GM12874 (cell line): ENCODE measurements around the gene MYO10.

Source experiments
- CTCF ChIP-seq: IDR thresholded peaks from 2 replicates; pipeline ENCODE4 v1.5.1; 2011; ENCODE audit warnings: low read depth, mild to moderate bottlenecking, control low read depth, low read length, moderate library complexity; ENCODE audit not compliant: insufficient read depth

Gene MYO10

GRCh38 chr5:16871746-16872339 is 64.2 kb downstream of the MYO10 start:
- no peak for TF ChIP-seq CTCF

DNA sequence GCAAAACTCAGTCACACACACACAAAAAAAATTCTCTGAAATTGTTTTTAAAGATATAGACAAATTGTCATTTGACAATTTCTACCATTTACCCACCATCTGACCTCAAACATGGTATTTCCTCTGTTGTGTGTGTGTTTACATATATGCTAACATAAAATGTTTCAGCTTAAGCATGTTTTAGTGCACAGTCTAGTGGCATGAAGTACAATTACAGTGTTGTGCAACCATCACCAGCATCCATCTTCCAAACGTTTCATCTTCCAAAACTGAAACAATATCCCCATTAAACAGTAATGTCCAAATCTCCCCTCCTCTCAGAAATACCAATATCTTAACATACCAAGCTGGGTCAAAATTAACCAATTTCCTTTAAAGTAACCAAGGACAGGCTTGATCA is 65.2 kb downstream of the MYO10 start:
- TF ChIP-seq CTCF = no peak

DNA sequence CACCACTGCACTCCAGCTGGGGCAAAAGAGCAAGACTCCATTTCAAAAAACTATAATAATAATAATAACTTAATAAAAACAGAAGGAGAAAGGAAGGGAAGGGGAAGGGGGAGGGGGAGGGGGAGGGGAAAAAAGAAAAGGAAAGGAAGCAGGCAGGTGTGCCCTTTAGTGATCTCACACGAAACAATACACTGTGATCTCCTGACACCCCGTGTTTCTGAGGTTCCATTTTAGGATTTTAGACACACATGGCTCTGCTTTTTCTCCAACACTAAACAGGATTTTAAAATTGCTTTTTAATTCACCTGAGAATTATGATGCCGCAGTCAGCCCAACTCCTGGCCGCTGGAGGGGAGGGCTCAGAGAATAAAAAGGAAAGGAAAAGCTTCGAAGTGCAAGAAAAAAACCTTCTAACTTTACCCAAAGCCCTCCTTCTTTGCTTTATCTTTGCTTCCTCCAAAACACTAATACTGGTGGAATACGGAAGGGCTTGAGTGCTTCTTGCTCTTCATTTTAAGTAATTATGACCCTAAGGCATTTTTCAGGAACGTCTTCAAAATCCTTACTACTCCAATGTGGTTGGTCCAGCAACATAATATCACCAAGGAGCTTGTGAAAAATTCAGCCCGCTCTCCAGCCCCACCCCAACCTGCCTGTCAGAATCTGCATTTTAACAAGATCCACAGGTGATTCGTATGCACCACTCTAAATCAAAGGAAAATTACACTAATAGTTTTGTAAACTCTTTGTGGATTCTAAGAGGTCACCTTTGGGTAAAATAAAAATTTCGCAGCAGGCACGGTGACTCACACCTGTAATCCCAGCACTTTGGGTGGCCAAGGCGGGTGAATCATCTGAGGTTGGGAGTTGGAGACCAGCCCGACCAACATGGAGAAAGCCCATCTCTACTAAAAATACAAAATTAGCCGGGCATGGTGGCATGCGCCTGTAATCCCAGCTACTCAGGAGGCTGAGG is 66.0 kb downstream of the MYO10 start:
- no peak for TF ChIP-seq CTCF

GRCh38 chr5:16867577-16867953 is 68.5 kb downstream of the MYO10 start:
- TF ChIP-seq CTCF = no peak

- no peak for TF ChIP-seq CTCF
Measured at GRCh38 chr5:16866795-16867576, 69.1 kb downstream of the MYO10 start.

DNA sequence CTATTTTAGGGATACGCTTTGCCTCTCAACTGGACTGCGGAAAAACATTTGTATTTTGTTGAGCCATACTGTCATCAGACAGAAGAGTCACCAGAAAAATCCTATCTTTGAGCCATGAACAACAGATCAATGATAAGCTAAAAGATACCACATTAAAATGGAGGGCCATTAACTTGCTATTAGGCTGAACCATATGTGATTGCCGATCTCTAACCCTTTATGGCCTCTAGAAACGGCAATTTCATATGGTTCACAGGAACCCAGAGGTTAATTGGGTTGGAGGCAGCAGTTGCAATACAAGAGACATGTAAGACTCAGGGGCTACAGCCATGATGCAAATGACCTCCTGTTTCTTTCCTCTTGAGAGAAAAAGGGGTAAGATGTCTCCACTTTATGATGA is 69.8 kb downstream of the MYO10 start:
- no peak for TF ChIP-seq CTCF

DNA sequence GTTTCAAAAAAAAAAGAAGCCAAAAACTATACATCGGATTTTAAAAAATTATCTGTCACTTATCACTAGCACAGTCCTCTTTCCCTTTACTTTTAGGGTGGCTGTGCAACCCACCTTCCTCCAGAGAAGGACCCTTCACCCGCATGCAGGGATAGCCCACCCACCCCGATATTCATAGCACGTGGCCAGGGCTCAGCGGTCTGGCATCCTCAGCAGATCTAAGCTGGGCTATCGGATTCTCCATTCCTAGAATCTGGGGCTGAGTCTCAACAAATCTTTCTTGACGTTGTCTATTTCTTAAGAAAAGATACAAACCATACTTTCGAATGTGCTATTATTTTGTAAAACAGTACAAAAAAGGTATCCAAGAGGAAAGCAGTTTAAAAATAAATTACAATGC is 70.9 kb downstream of the MYO10 start:
- no peak for TF ChIP-seq CTCF
